ENCODE results near the gene HPN.

- TF ChIP-seq EP300 (IDR thresholded peaks at IDR 0.05) (no peak), CTCF (IDR thresholded peaks at IDR 0.05) (no peak), POLR2A (IDR thresholded peaks at IDR 0.05) (no peak), POLR2AphosphoS5 (IDR thresholded peaks at IDR 0.05) (no peak)
These were observed 22.7 kb downstream of the HPN start for GRCh38 chr19:35063940-35064818.

Data from suprapubic skin (tissue), 4 donors.